Mesodermal cell (in vitro differentiated cells): ENCODE measurements around the gene TOP1.

ENCODE experiments used
- H3K27ac ChIP-seq: 2 replicates; pipeline ENCODE4 v1.7.0; 2013; ENCODE audit warnings: mild to moderate bottlenecking, low read depth, low read length, moderate library complexity; ENCODE audit not compliant: severe bottlenecking
- H3K36me3 ChIP-seq: 2 replicates; pipeline ENCODE4 v1.7.1; 2013; ENCODE audit warnings: mild to moderate bottlenecking, low read length, moderate library complexity; ENCODE audit not compliant: control insufficient read depth, insufficient read depth
- H3K4me1 ChIP-seq: one replicate; pipeline ENCODE4 v1.7.1; 2013; ENCODE audit warnings: mild to moderate bottlenecking, low read length; ENCODE audit not compliant: insufficient read depth, control insufficient read depth, poor library complexity, severe bottlenecking
- H3K4me3 ChIP-seq: 2 replicates; pipeline ENCODE4 v1.7.0; 2013; ENCODE audit warnings: low read length, control low read depth, mild to moderate bottlenecking; ENCODE audit not compliant: insufficient read depth, poor library complexity, severe bottlenecking; ENCODE audit errors: extremely low read depth
- H3K9me3 ChIP-seq: 2 replicates; pipeline ENCODE4 v1.7.1; 2013; ENCODE audit warnings: mild to moderate bottlenecking, low read length, moderate library complexity; ENCODE audit not compliant: control insufficient read depth
- WGBS, 2 experiments: methylation state at CpG; one replicate each; pipeline ENCODE4 v1.1.5; 2013; ENCODE audit warnings: missing lambda C conversion rate in 2 of 2; ENCODE audit not compliant: insufficient coverage in 2 of 2; 5-methylcytosine and 5-hydroxymethylcytosine counted together

Gene TOP1

GRCh38 chr20:41140226-41141133 lies 111.9 kb downstream of the TOP1 start:
- 79 to 89% methylated on average over 9 to 10 of the region's 10 CpGs for WGBS, 2 experiments

GRCh38 chr20:41141153-41141815 lies 112.7 kb downstream of the TOP1 start:
- Histone ChIP-seq H3K4me3 (no peak overlapping the region), H3K9me3 (no peaks in the 10 kb centered on the region), H3K4me1 (peaks cover 39% of the 10 kb centered on the region), H3K36me3 (peaks cover 54% of the 10 kb centered on the region), H3K27ac (peak overlapping the region; percentile 52)
- WGBS, 2 experiments: 70 to 77% methylated on average over 7 to 8 of the region's 8 CpGs

More at GRCh38 chr20:41140226-41141133, 111.9 kb downstream of the TOP1 start:
- Histone ChIP-seq H3K9me3 (no peaks in the 10 kb centered on the region), H3K4me1 (peaks cover 40% of the 10 kb centered on the region), H3K36me3 (peaks cover 46% of the 10 kb centered on the region), H3K27ac (peak overlapping the region; percentile 52), H3K4me3 (no peak overlapping the region)

GRCh38 chr20:41142245-41142644 lies 113.6 kb downstream of the TOP1 start:
- WGBS, 2 experiments: 90 to 91% methylated on average over 4 of the region's 4 CpGs
- Histone ChIP-seq H3K36me3 (peaks cover 63% of the 10 kb centered on the region), H3K9me3 (no peaks in the 10 kb centered on the region), H3K27ac (no peak overlapping the region), H3K4me3 (no peak overlapping the region), H3K4me1 (peaks cover 35% of the 10 kb centered on the region)

DNA sequence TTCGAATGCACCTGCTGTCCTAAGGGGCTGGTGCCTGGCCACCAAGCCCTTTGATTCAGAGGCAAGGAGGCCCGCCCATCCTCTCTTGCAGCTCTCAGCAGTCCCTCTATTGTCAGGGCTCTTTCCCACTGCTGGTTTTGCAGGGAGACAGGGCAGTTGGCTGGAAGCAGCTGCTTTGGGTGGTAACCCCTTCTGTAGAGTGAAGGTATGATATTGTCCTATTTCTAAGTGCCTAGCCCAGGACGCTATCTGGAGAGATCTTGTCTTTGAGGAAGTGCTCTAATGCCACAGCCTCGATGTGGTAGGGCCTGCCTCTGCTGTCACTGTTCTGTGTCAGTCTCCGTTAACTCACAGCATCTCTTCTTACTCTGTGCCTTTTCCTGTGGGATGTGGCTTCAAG lies 114.3 kb downstream of the TOP1 start:
- Histone ChIP-seq H3K4me1 (peaks cover 35% of the 10 kb centered on the region), H3K36me3 (peaks cover 67% of the 10 kb centered on the region), H3K4me3 (no peak overlapping the region), H3K9me3 (no peaks in the 10 kb centered on the region), H3K27ac (no peak overlapping the region)
- WGBS, 2 experiments: 74 to 83% methylated on average over 4 of the region's 5 CpGs

DNA sequence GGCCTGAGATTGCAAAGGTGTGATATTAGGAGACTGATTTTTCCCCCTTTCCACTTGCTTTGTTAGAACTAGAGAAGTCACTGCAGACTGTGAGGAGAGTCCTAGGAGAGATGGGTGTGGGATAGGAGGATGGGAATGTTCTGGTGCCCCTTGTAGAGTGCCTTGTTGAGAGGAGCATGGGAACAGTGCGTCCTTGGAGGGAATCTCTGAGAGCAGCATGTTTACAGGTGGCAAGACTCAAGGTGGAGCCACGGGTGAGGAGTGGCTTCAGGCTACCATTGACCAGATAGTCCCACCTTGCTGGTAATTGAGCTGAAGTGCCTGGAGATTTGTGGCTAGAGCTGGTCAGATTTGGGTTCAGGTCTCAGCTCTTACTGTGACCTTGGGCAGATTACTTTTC lies 114.7 kb downstream of the TOP1 start:
- Histone ChIP-seq H3K36me3 (peaks cover 71% of the 10 kb centered on the region), H3K9me3 (no peaks in the 10 kb centered on the region), H3K4me1 (peaks cover 35% of the 10 kb centered on the region), H3K27ac (no peak overlapping the region), H3K4me3 (no peak overlapping the region)
- WGBS, 2 experiments: 90 to 94% methylated on average over 2 of the region's 2 CpGs

GRCh38 chr20:41145317-41145716 lies 116.7 kb downstream of the TOP1 start:
- Histone ChIP-seq H3K9me3 (no peaks in the 10 kb centered on the region), H3K4me3 (no peak overlapping the region), H3K36me3 (peaks cover 63% of the 10 kb centered on the region), H3K4me1 (peaks cover 31% of the 10 kb centered on the region), H3K27ac (no peak overlapping the region)
- 90 to 100% methylated on average over 1 to 2 of the region's 2 CpGs for WGBS, 2 experiments

DNA sequence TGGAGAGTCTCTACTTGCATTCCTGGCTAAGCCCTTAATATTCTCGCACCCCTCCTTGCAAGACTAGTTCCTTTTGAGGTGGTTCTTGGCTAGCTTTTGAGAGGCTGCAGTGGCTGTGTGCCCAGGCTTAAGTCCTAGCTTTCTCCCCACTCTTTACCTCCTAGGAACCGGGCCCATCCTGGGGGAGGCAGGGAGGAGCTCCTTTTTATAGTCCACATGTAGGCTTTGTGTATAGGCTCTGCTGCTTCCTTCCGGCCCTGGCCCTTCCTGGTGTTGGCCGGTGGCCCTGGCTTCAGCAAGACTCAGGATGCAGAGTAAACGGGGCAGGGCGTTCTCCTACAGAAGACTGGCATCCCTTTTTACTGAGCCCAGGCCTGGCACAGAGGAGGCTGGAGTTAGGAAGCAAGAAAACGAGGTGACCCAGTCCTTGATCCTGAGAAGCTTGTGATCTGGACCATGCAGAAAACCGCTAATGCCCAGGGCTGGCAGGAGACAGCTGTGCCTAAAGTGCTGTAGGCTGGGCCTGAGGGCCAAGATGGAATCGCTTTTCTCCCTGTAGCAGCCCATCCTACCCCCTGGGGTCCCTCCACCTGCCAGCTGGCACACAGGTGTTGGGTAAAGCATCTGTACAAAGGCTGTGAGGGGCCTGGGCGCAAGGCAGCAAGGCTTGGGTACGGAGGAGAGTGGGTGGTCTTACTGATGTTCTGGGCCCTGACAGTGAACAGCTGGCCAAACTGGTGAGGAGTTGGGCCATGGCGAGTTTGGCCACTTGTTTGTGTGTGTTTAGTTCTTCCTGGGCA lies 117.4 kb downstream of the TOP1 start:
- no peak overlapping the region for H3K4me3 ChIP-seq
- no peak overlapping the region for H3K27ac ChIP-seq
- H3K36me3 ChIP-seq: peaks cover 58% of the 10 kb centered on the region
- H3K4me1 ChIP-seq: peaks cover 31% of the 10 kb centered on the region
- WGBS, 2 experiments: 92 to 100% methylated on average over 9 to 10 of the region's 12 CpGs
- no peaks in the 10 kb centered on the region for H3K9me3 ChIP-seq

DNA sequence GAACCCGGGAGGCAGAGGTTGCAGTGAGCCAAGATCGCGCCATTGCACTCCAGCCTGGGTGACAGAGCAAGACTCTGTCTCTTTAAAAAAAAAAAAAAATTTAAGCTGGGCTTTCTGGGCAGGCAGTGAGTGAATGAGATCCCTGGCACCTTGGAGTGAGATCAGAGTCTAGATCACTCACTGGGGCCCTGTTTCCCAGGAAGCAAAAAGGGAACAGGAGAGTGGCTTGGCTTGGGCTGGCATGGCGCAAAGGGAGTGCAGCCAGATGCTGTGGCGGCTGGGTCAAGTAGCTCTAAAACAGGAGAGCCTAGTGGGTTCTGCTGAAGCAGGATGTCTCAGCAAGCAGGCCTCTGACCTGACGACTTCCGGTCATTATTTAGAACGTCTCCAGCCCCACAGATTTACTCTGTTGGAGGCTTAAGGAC lies 119.2 kb downstream of the TOP1 start:
- H3K36me3 ChIP-seq: peaks cover 55% of the 10 kb centered on the region
- H3K9me3 ChIP-seq: no peaks in the 10 kb centered on the region
- H3K4me1 ChIP-seq: peaks cover 21% of the 10 kb centered on the region
- H3K4me3 ChIP-seq: no peak overlapping the region
- no peak overlapping the region for H3K27ac ChIP-seq
- 89 to 91% methylated on average over 8 of the region's 8 CpGs for WGBS, 2 experiments

DNA sequence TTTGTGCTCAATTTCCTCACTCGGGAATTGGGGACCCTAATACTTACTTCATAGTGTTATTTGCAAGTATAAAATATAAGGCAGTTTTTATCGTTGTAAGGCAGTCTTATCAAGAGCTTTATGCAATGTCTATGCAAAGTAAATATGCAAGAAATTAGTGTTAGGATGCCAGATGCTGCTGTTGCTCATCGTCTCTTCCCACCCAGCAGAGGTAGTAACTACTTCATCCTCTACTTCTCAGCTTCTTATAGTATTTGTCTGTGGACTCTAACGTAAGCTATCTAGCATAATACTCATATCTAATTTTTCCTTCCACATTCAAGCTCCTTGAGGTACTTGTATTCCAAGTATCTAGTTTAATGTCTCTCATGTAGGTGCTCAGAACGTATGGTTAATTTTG lies 120.3 kb downstream of the TOP1 start:
- no peak overlapping the region for H3K27ac ChIP-seq
- H3K4me3 ChIP-seq: no peak overlapping the region
- H3K36me3 ChIP-seq: peaks cover 61% of the 10 kb centered on the region
- peaks cover 27% of the 10 kb centered on the region for H3K4me1 ChIP-seq
- H3K9me3 ChIP-seq: no peaks in the 10 kb centered on the region
- 85 to 96% methylated on average over 2 to 3 of the region's 5 CpGs for WGBS, 2 experiments

GRCh38 chr20:41150664-41151063 lies 122.0 kb downstream of the TOP1 start:
- peaks cover 31% of the 10 kb centered on the region for H3K4me1 ChIP-seq
- H3K36me3 ChIP-seq: peaks cover 55% of the 10 kb centered on the region
- WGBS, 2 experiments: 88 to 90% methylated on average over 3 of the region's 3 CpGs
- H3K4me3 ChIP-seq: no peak overlapping the region
- H3K27ac ChIP-seq: peak overlapping the region; percentile 91
- no peaks in the 10 kb centered on the region for H3K9me3 ChIP-seq
